GM23338 (cell line): ENCODE data around the gene UMOD. TPM values are rescaled to one million over a fixed set of nuclear protein-coding genes. Genes with fewer than 3 reads are reported as not detected.

Source experiments
- ATAC-seq: fragments of 200-7000 bp; cut with Tn5 transposase; 3 replicates; pipeline ENCODE4 v1.9.1; 2020
- DNase-seq: peaks from one replicate; pipeline ENCODE4 v3.0.0-alpha.2; 2015; ENCODE audit warnings: low spot score
- H2AFZ ChIP-seq: fragments of 200-600 bp; sonication (generic); 2 replicates; pipeline ENCODE4 v1.8.0; 2016; ENCODE audit warnings: antibody characterized with exemption, mild to moderate bottlenecking, moderate library complexity
- H3F3A ChIP-seq: fragments of 200-600 bp; sonication (generic); replicated peaks from 2 replicates; pipeline ENCODE4 v1.8.0; 2017; ENCODE audit warnings: antibody characterized with exemption, mixed run types, low read depth
- H3K27ac ChIP-seq: fragments of 200-600 bp; sonication (generic); 2 replicates; pipeline ENCODE4 v1.6.1; 2016; ENCODE audit warnings: low read depth
- H3K27me3 ChIP-seq: fragments of 200-600 bp; sonication (generic); 2 replicates; pipeline ENCODE4 v1.8.0; 2016; ENCODE audit warnings: mild to moderate bottlenecking, mixed run types, moderate library complexity; ENCODE audit not compliant: insufficient read depth
- H3K36me3 ChIP-seq: fragments of 200-600 bp; sonication (generic); 2 replicates; pipeline ENCODE4 v1.8.0; 2016; ENCODE audit warnings: mild to moderate bottlenecking; ENCODE audit not compliant: insufficient read depth
- H3K4me1 ChIP-seq: fragments of 200-600 bp; sonication (generic); 2 replicates; pipeline ENCODE4 v1.8.0; 2016; ENCODE audit warnings: mild to moderate bottlenecking, moderate library complexity; ENCODE audit not compliant: insufficient read depth
- H3K4me2 ChIP-seq: fragments of 200-600 bp; sonication (generic); 2 replicates; pipeline ENCODE4 v1.7.1; 2017; ENCODE audit warnings: mixed run types
- H3K4me3 ChIP-seq: fragments of 200-600 bp; sonication (generic); 2 replicates; pipeline ENCODE4 v1.6.1; 2016; ENCODE audit warnings: mixed run types
- H3K79me2 ChIP-seq: fragments of 200-600 bp; sonication (generic); replicated peaks from 2 replicates; pipeline ENCODE4 v1.8.0; 2017; ENCODE audit warnings: mild to moderate bottlenecking; ENCODE audit not compliant: insufficient read depth
- H3K9me2 ChIP-seq: fragments of 200-600 bp; sonication (generic); 2 replicates; pipeline ENCODE4 v1.8.0; 2017; ENCODE audit not compliant: insufficient read depth
- H4K20me1 ChIP-seq: fragments of 200-600 bp; sonication (generic); replicated peaks from 2 replicates; pipeline ENCODE4 v1.8.0; 2017; ENCODE audit warnings: mild to moderate bottlenecking; ENCODE audit not compliant: insufficient read depth
- H3K27ac Mint-ChIP-seq: 2 replicates; pipeline ENCODE4 v1.8.0; 2020; ENCODE audit warnings: inconsistent platforms, mild to moderate bottlenecking, moderate library complexity, mixed read lengths
- H3K27me3 Mint-ChIP-seq: 3 replicates; pipeline ENCODE4 v1.8.0; 2022; ENCODE audit warnings: low read depth, mild to moderate bottlenecking, moderate library complexity, mixed read lengths, inconsistent platforms; ENCODE audit not compliant: insufficient read depth, poor library complexity
- H3K36me3 Mint-ChIP-seq: 3 replicates; pipeline ENCODE4 v1.8.0; 2021; ENCODE audit warnings: low read depth, mild to moderate bottlenecking, inconsistent platforms, moderate library complexity, mixed read lengths
- H3K4me1 Mint-ChIP-seq: 3 replicates; pipeline ENCODE4 v1.8.0; 2020; ENCODE audit warnings: mild to moderate bottlenecking, inconsistent platforms, mixed read lengths
- H3K4me3 Mint-ChIP-seq: 3 replicates; pipeline ENCODE4 v1.8.0; 2021; ENCODE audit warnings: moderate library complexity, mild to moderate bottlenecking, inconsistent platforms, mixed read lengths
- H3K9me3 Mint-ChIP-seq: 3 replicates; pipeline ENCODE4 v1.8.0; 2020; ENCODE audit warnings: moderate library complexity, mild to moderate bottlenecking, inconsistent platforms, mixed read lengths
- CREB1 ChIP-seq: fragments of 250-450 bp; sonication (Bioruptor Pico); IDR thresholded peaks from 2 replicates; pipeline ENCODE4 v1.5.0; 2020; ENCODE audit warnings: low read depth, mild to moderate bottlenecking, moderate library complexity
- EZH2 ChIP-seq: fragments of 200-600 bp; sonication (generic); IDR thresholded peaks from one replicate; pipeline ENCODE4 v1.8.0; 2017; ENCODE audit warnings: antibody characterized with exemption, mild to moderate bottlenecking, low read depth; ENCODE audit not compliant: unreplicated experiment
- EZH2phosphoT487 ChIP-seq: fragments of 200-600 bp; sonication (generic); IDR thresholded peaks from one replicate; pipeline ENCODE4 v1.8.1; 2018; ENCODE audit warnings: antibody characterized with exemption; ENCODE audit not compliant: unreplicated experiment
- JUNB ChIP-seq: IDR thresholded peaks from one replicate; pipeline ENCODE4 v1.6.1; 2016; ENCODE audit warnings: antibody characterized with exemption; ENCODE audit not compliant: unreplicated experiment
- NANOG ChIP-seq: IDR thresholded peaks from 2 replicates; pipeline ENCODE4 v1.6.1; 2016; ENCODE audit warnings: antibody characterized with exemption, borderline replicate concordance
- POLR2AphosphoS5 ChIP-seq: IDR thresholded peaks from 2 replicates; pipeline ENCODE4 v1.6.1; 2016; ENCODE audit warnings: antibody characterized with exemption, low read depth
- REST ChIP-seq: IDR thresholded peaks from one replicate; pipeline ENCODE4 v1.6.1; 2018; ENCODE audit warnings: antibody characterized with exemption; ENCODE audit not compliant: unreplicated experiment
- ZNF331 ChIP-seq: fragments of 250-450 bp; sonication (Bioruptor Pico); IDR thresholded peaks from 2 replicates; pipeline ENCODE4 v1.5.0; 2020; ENCODE audit warnings: low read depth, mild to moderate bottlenecking, moderate library complexity
- ZNF462 ChIP-seq: fragments of 250-450 bp; sonication (Bioruptor Pico); IDR thresholded peaks from 2 replicates; pipeline ENCODE4 v1.5.0; 2020; ENCODE audit warnings: mild to moderate bottlenecking, moderate library complexity
- polyA plus RNA-seq: library from polyadenylated mRNA; unstranded; fragments of >200 nt; fragmentation: Nextera tagmentation; extraction: Ambion mirVana; gene quantifications from 2 replicates; pipeline ENCODE4 v1.2.1, GENCODE V29; 2016
- total RNA-seq: library from RNA; depleted of rRNA; stranded (reverse); fragments of >200 nt; shearing (Covaris generic); gene quantifications from 2 replicates; pipeline ENCODE4 v1.2.3, GENCODE V29; 2014
- TF ChIP-seq, protein P1 (sequence below): IDR thresholded peaks from 2 replicates; pipeline ENCODE4 v1.6.1; 2016; ENCODE audit warnings: antibody characterized with exemption

The UMOD gene
- total and polyA plus RNA-seq, 2 experiments from 2014 or later, result not detected

DNA sequence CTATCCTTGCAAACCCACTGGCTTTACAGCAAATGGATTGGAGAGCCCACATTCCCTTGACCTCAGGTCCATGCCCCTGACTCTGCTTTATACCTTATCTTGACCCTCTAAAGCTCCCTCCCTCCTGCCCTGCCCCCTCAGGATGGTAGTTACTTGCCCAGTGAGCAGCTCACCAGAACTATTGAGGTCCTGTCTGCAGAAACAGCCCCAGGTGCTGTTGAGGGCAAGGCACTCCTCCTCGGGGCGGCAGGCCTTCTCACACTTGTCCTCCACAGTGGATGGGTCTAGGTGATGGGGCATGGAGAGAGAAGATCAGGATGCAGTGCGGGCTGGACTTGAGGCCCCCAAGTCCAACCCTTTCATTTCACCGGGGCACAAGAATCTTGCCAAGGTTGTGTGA lies 29.8 kb downstream of the UMOD start:
- H3K4me1 Mint-ChIP-seq, result 0 out of 3 replicates have a peak, but pooled peaks cover 2% of the 10 kb centered on the region
- no peaks in the 10 kb centered on the region for H3K27me3 Mint-ChIP-seq
- H3K9me2 ChIP-seq, result peaks cover 4% of the 10 kb centered on the region

GRCh38 chr16:20321671-20322070 lies 30.8 kb downstream of the UMOD start:
- Histone ChIP-seq H3F3A (no peaks in the 10 kb centered on the region), H3K4me1 (no peaks in the 10 kb centered on the region), H3K9me2 (peaks cover 4% of the 10 kb centered on the region), H3K36me3 (no peaks in the 10 kb centered on the region), H4K20me1 (no peaks in the 10 kb centered on the region), H2AFZ (no peak overlapping the region), H3K27me3 (no peaks in the 10 kb centered on the region), H3K4me3 (no peak overlapping the region), H3K79me2 (no peaks in the 10 kb centered on the region), H3K4me2 (no peak overlapping the region), H3K27ac (no peak overlapping the region)
- Mint-ChIP-seq H3K27ac (no peak overlapping the region), H3K4me1 (0 out of 3 replicates have a peak, but pooled peaks cover 2% of the 10 kb centered on the region), H3K9me3 (no peaks in the 10 kb centered on the region), H3K36me3 (no peaks in the 10 kb centered on the region), H3K27me3 (no peaks in the 10 kb centered on the region), H3K4me3 (no peak overlapping the region)
- ATAC-seq (no peak), DNase-seq (no peak)
- TF ChIP-seq POLR2AphosphoS5 (no peak), JUNB (no peak), ZNF462 (CRISPR knock-in tag) (no peak)

More for the DNA sequence above, 29.8 kb downstream of the UMOD start:
- Histone ChIP-seq H3K79me2 (no peaks in the 10 kb centered on the region), H4K20me1 (no peaks in the 10 kb centered on the region), H3K4me3 (no peak overlapping the region), H3K4me2 (no peak overlapping the region), H3K4me1 (no peaks in the 10 kb centered on the region), H3K27me3 (no peaks in the 10 kb centered on the region), H3K36me3 (no peaks in the 10 kb centered on the region), H2AFZ (no peak overlapping the region), H3K27ac (no peak overlapping the region), H3F3A (no peaks in the 10 kb centered on the region)
- TF ChIP-seq POLR2AphosphoS5 (no peak), NANOG (no peak), CREB1 (CRISPR knock-in tag) (no peak), EZH2 (no peak), ZNF331 (CRISPR knock-in tag) (no peak), REST (no peak), EZH2phosphoT487 (no peak)
- TF ChIP-seq, protein P1, sequence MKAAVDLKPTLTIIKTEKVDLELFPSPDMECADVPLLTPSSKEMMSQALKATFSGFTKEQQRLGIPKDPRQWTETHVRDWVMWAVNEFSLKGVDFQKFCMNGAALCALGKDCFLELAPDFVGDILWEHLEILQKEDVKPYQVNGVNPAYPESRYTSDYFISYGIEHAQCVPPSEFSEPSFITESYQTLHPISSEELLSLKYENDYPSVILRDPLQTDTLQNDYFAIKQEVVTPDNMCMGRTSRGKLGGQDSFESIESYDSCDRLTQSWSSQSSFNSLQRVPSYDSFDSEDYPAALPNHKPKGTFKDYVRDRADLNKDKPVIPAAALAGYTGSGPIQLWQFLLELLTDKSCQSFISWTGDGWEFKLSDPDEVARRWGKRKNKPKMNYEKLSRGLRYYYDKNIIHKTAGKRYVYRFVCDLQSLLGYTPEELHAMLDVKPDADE, result no peak
- Mint-ChIP-seq H3K9me3 (no peaks in the 10 kb centered on the region), H3K27ac (no peak overlapping the region), H3K36me3 (no peaks in the 10 kb centered on the region), H3K4me3 (no peak overlapping the region)
- DNase-seq (no peak), ATAC-seq (no peak)
